IPS-18a (cell line): ENCODE results near the gene ZDHHC14.

ENCODE experiments used
- H3K27ac ChIP-seq: one replicate; pipeline ENCODE4 v1.5.1; 2013; ENCODE audit warnings: low read length
- H3K27me3 ChIP-seq: one replicate; pipeline ENCODE4 v1.6.1; 2013; ENCODE audit warnings: mild to moderate bottlenecking, low read length; ENCODE audit not compliant: control insufficient read depth, insufficient read depth
- H3K36me3 ChIP-seq: one replicate; pipeline ENCODE4 v1.6.1; 2013; ENCODE audit warnings: low read depth, low read length; ENCODE audit not compliant: control insufficient read depth
- H3K4me1 ChIP-seq: one replicate; pipeline ENCODE4 v1.6.1; 2013; ENCODE audit warnings: low read depth, low read length; ENCODE audit not compliant: control insufficient read depth
- H3K4me3 ChIP-seq: one replicate; pipeline ENCODE4 v1.5.1; 2013; ENCODE audit warnings: low read length
- H3K9ac ChIP-seq: one replicate; pipeline ENCODE4 v1.6.1; 2013; ENCODE audit warnings: mild to moderate bottlenecking, low read length, moderate library complexity
- H3K9me3 ChIP-seq: one replicate; pipeline ENCODE4 v1.6.1; 2013; ENCODE audit warnings: low read depth, low read length; ENCODE audit not compliant: control insufficient read depth

Gene ZDHHC14

GRCh38 chr6:157516319-157517026 lies 135.5 kb downstream of the ZDHHC14 start:
- no peaks in the 10 kb centered on the region for H3K9me3 ChIP-seq
- H3K9ac ChIP-seq: no peak overlapping the region
- H3K36me3 ChIP-seq: no peaks in the 10 kb centered on the region
- no peak overlapping the region for H3K4me3 ChIP-seq
- H3K27me3 ChIP-seq: no peaks in the 10 kb centered on the region
- no peak overlapping the region for H3K27ac ChIP-seq
- H3K4me1 ChIP-seq: peaks cover 8% of the 10 kb centered on the region

- no peak overlapping the region for H3K27ac ChIP-seq
- H3K4me1 ChIP-seq: peaks cover 8% of the 10 kb centered on the region
- no peak overlapping the region for H3K4me3 ChIP-seq
- H3K36me3 ChIP-seq: no peaks in the 10 kb centered on the region
- H3K9ac ChIP-seq: no peak overlapping the region
- no peaks in the 10 kb centered on the region for H3K27me3 ChIP-seq
- no peaks in the 10 kb centered on the region for H3K9me3 ChIP-seq
Measured at GRCh38 chr6:157517601-157518359, 136.8 kb downstream of the ZDHHC14 start.

DNA sequence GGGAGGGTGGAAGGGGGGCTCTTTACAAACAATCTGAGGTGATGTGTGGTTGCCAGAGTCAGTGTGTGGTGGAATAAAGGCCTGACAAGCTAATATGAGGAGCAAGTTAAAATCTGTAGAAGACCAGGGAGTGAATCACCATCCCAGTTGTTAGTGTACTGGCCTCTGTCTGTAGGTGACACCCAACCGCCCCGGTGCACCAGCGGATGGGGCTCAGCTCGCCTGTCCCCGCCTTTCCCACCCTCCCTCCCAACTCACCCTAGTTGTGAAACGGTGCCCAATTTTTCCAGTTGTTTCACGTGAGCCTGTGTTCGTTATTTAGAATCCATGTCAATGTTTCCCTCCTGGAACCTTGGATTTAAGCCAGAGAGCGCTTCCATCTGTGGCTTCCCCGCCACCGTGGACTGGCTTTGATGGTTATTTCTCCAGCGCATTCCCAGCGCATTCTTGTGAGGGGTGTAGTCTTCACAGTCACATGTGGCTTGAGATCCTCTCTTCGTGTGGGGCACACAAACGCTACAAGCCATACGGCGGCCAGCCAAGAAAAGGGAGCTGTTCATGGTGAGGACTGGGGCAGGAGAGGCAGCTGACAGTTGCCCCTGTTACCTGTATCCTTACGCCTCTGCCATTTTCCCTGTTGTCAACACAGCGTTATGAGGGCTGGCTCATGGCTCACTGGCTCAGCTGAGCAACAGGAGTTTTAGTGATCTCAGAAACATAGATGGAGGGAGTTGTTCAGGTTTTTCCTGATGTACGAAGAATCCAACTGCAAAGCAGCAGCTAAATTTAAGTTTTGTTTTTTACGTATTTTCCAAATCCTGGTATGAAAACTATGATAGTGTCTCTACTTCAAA lies 137.6 kb downstream of the ZDHHC14 start:
- Histone ChIP-seq H3K9me3 (no peaks in the 10 kb centered on the region), H3K27ac (no peak overlapping the region), H3K27me3 (no peaks in the 10 kb centered on the region), H3K9ac (no peak overlapping the region), H3K36me3 (no peaks in the 10 kb centered on the region), H3K4me3 (no peak overlapping the region), H3K4me1 (peaks cover 8% of the 10 kb centered on the region)

- no peaks in the 10 kb centered on the region for H3K36me3 ChIP-seq
- no peaks in the 10 kb centered on the region for H3K9me3 ChIP-seq
- H3K4me1 ChIP-seq: peaks cover 8% of the 10 kb centered on the region
- H3K4me3 ChIP-seq: no peak overlapping the region
- H3K27me3 ChIP-seq: no peaks in the 10 kb centered on the region
- no peak overlapping the region for H3K9ac ChIP-seq
- H3K27ac ChIP-seq: no peak overlapping the region
Measured at GRCh38 chr6:157519255-157520116, 138.5 kb downstream of the ZDHHC14 start.

DNA sequence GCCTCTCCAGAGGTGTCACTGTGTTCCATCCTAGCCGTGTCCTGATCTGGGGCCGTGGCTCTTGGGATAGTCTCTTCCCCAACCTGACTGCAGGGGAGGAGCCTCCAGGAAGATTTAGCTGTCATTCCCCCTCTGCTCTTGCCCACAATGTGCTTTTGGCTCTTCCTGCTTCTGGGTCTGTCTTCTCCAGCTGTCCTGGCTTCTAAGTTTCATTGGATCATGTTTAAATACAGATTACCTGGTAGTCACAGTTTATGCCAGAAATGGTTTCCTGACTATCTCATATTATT lies 139.1 kb downstream of the ZDHHC14 start:
- Histone ChIP-seq H3K4me3 (no peak overlapping the region), H3K27me3 (no peaks in the 10 kb centered on the region), H3K9ac (no peak overlapping the region), H3K27ac (no peak overlapping the region), H3K9me3 (no peaks in the 10 kb centered on the region), H3K36me3 (no peaks in the 10 kb centered on the region), H3K4me1 (peaks cover 8% of the 10 kb centered on the region)

DNA sequence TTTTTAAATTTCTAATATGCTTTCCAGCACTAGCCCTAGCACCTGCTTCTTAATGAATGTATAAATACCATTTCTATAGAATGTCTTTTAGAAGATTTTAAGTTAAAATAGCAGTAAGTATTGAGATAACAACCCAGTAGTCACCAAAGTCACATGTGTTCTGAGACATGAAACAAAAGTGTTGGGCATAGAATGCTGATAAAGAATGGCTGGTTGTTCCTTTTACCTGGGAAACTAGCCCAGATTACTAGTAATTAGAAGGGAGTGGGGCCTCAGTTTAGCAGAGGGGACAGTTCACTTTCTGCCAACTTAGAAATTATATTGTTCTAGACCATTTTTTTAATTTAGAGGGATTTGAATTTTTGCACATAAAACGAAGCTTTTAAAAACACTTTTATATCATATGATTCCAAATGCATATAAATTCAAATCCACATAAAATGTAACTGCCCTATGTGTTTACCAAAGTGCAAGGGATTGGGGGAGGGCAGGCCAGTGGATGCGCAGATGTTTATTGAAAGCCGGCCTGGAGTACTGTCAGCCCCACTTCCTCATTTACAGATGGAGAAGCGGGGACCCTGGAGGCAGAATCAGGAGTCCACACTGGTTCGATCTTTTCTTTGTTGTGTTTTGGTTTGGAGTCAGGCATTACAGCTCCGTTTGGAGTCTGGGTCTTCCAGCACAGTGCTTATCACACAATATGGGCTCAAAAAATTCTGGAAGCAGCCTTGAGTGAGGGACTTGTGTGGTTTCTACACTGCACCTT lies 139.8 kb downstream of the ZDHHC14 start:
- H3K4me1 ChIP-seq: peaks cover 8% of the 10 kb centered on the region

GRCh38 chr6:157521362-157522335 lies 140.7 kb downstream of the ZDHHC14 start:
- H3K9ac ChIP-seq: no peak overlapping the region
- no peaks in the 10 kb centered on the region for H3K9me3 ChIP-seq
- H3K27ac ChIP-seq: no peak overlapping the region
- no peaks in the 10 kb centered on the region for H3K36me3 ChIP-seq
- no peaks in the 10 kb centered on the region for H3K27me3 ChIP-seq
- no peak overlapping the region for H3K4me3 ChIP-seq
- peaks cover 8% of the 10 kb centered on the region for H3K4me1 ChIP-seq

More for the DNA sequence above, 139.8 kb downstream of the ZDHHC14 start:
- Histone ChIP-seq H3K9ac (no peak overlapping the region), H3K27ac (no peak overlapping the region), H3K36me3 (no peaks in the 10 kb centered on the region), H3K27me3 (no peaks in the 10 kb centered on the region), H3K4me3 (no peak overlapping the region), H3K9me3 (no peaks in the 10 kb centered on the region)

DNA sequence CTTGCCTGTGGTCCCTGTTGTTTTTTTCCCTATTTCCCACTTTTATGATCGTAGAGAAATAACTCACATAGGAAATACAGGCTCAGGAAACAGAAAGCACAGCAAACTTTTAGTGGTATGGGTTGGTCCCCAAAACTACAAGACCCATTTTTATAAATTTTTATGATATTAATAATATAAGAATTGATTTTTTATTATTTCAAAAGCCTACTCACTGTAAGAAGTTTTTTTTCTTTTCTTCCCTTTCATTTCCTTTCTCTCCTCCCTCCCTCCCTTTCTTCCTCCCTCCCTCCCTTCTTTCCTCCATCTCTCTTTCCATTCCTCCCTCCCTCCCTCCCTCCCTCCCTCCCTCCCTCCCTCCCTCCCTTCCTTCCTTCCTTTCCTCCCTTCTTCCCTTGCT lies 141.5 kb downstream of the ZDHHC14 start:
- H3K36me3 ChIP-seq: no peaks in the 10 kb centered on the region

DNA sequence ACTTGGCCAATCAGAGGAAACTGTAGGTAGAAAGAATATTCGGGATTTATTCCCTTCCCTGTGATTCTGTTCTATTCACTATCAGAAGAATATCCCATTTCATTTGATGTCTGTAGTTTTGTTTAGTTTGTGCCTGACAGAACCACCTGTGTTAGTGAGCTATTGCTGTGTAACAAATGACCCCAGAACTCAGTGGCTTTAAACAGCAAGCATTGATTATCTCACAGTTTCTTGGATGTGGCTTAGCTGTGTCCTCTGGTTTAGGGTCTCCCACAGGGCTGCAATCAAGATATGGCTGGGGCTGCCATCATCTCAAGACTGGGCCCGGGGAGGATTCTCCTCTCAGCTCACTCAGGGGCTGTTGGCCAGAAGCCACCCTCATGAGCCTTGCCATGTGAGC lies 143.7 kb downstream of the ZDHHC14 start:
- peaks cover 2% of the 10 kb centered on the region for H3K4me1 ChIP-seq
- no peak overlapping the region for H3K4me3 ChIP-seq
- H3K27me3 ChIP-seq: no peaks in the 10 kb centered on the region
- H3K27ac ChIP-seq: no peak overlapping the region
- H3K9ac ChIP-seq: no peak overlapping the region
- no peaks in the 10 kb centered on the region for H3K36me3 ChIP-seq
- no peaks in the 10 kb centered on the region for H3K9me3 ChIP-seq

More for the DNA sequence above, 141.5 kb downstream of the ZDHHC14 start:
- Histone ChIP-seq H3K27me3 (no peaks in the 10 kb centered on the region), H3K9ac (no peak overlapping the region), H3K9me3 (no peaks in the 10 kb centered on the region), H3K27ac (no peak overlapping the region), H3K4me1 (peaks cover 8% of the 10 kb centered on the region), H3K4me3 (no peak overlapping the region)
